Activated CD4-positive, alpha-beta T cell treated with anti-CD3 and anti-CD28 coated beads, Interleukin-2, Interleukin-4, amounts not matched to agents 100 ng/mL and 50 ng/mL, durations not matched to agents 16 hours and 8 hours (primary cell): ENCODE measurements around the gene DIAPH1.

Experiments used
- DNase-seq: peaks from one replicate; pipeline ENCODE4 v3.0.0-alpha.2; 2020; ENCODE audit warnings: low spot score

DIAPH1 gene

DNA sequence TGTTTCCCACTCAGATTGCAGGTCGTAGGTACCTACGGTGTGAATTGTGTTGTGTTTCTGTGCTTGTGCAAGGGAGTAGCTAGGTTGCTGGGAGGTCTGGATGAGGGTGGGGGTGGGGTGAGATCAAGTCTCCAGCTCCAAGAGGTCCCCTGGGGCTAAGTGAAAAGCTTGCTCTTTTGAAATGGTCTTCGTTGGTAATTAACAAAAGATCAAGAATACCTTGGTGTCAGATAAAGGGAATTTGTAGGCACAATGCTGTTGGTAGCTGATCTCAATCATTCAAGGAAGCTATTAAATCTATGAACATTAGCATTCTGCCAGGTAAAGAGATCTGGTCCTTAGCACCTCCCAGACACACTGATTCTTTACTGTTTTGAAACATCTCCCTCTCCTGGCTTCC lies 134.9 kb downstream of the DIAPH1 start:
- no peak for DNase-seq

DNA sequence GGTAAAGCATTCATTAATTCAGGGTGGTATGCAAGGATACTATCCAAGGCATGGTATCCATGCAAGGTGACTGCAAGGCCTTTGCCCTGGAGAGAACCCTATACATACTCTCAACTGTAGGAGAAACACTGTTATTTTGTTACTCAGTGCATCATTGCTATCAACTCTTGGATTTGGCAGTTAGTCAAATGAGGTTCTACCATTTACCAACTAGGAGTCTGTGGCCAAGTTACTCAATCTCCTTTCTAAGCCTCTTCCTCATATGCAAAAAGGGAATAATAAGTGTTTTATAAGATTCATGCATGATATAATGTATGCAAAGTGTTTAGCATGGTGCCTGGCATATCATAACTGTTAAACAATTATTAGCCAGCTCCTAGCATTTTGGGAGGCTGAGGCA lies 139.0 kb downstream of the DIAPH1 start:
- no peak for DNase-seq

GRCh38 chr5:141478321-141478945 lies 140.4 kb downstream of the DIAPH1 start:
- peak; percentile 12 for DNase-seq

GRCh38 chr5:141477815-141478214 lies 141.0 kb downstream of the DIAPH1 start:
- no peak for DNase-seq

- DNase-seq = no peak
Measured at GRCh38 chr5:141477044-141477575, 141.7 kb downstream of the DIAPH1 start.

DNA sequence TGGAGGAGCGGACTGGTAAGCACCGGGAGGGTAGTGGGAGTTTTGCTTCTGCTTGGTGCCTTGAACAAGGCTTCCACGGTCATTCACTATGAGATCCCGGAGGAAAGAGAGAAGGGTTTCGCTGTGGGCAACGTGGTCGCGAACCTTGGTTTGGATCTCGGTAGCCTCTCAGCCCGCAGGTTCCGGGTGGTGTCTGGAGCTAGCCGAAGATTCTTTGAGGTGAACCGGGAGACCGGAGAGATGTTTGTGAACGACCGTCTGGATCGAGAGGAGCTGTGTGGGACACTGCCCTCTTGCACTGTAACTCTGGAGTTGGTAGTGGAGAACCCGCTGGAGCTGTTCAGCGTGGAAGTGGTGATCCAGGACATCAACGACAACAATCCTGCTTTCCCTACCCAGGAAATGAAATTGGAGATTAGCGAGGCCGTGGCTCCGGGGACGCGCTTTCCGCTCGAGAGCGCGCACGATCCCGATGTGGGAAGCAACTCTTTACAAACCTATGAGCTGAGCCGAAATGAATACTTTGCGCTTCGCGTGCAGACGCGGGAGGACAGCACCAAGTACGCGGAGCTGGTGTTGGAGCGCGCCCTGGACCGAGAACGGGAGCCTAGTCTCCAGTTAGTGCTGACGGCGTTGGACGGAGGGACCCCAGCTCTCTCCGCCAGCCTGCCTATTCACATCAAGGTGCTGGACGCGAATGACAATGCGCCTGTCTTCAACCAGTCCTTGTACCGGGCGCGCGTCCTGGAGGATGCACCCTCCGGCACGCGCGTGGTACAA lies 142.5 kb downstream of the DIAPH1 start:
- no peak for DNase-seq

- DNase-seq = peak; percentile 39
Measured at GRCh38 chr5:141475625-141476131, 143.1 kb downstream of the DIAPH1 start, which contains the start of gene PCDHGC3. PCDHGC3 (plus strand) TSS chr5:141475966; CDS start chr5:141476117, 151 bp downstream.

DNA sequence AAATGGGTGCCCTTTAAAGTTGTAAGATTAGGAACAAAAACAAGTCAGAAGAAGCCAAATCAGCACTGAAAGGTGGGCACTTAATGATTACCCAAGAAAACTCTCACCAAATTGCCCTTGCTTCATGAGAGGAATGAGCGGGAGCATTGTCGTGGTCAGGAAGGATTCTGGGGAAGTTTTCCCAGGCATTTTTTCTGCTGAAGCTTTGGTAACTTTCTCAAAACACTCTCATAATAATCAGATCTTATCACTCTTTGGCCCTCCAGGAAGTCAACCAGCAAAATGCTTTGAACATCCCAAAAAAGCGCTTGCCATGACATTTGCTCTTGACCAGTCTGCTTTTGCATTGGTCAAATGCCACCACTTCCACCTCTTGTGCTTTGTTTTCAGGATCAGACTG lies 153.4 kb downstream of the DIAPH1 start:
- no peak for DNase-seq
